HG03103 (cell line): ENCODE measurements around the gene TECTB.

ENCODE experiments used
- ATAC-seq: cut with Tn5 transposase; IDR thresholded peaks from one replicate; pipeline ENCODE4 v1.9.1; 2021; ENCODE audit warnings: low read depth; ENCODE audit not compliant: unreplicated experiment

Gene TECTB

GRCh38 chr10:112271982-112272381, 11.2 kb upstream of the TECTB start:
- ATAC-seq, result no peak

- no peak for ATAC-seq
These were observed 8.4 kb upstream of the TECTB start for GRCh38 chr10:112274831-112275230.

- ATAC-seq, result no peak
These were observed 7.5 kb upstream of the TECTB start for GRCh38 chr10:112275512-112276245.

GRCh38 chr10:112278871-112279270, 4.3 kb upstream of the TECTB start:
- no peak for ATAC-seq

- no peak for ATAC-seq
These were observed 3.8 kb upstream of the TECTB start for GRCh38 chr10:112279433-112279832.

GRCh38 chr10:112280205-112280921, 2.8 kb upstream of the TECTB start:
- no peak for ATAC-seq

- no peak for ATAC-seq
These were observed 1.1 kb upstream of the TECTB start for GRCh38 chr10:112282086-112282485.

- no peak for ATAC-seq
These were observed 3.9 kb downstream of the TECTB start for GRCh38 chr10:112286837-112287818.

GRCh38 chr10:112287844-112288243, 4.6 kb downstream of the TECTB start:
- no peak for ATAC-seq

- no peak for ATAC-seq
These were observed 5.3 kb downstream of the TECTB start for GRCh38 chr10:112288486-112288885.

GRCh38 chr10:112289373-112290053, 6.3 kb downstream of the TECTB start:
- no peak for ATAC-seq

- ATAC-seq, result no peak
These were observed 6.8 kb downstream of the TECTB start for GRCh38 chr10:112290054-112290373.

- ATAC-seq, result no peak
These were observed 11.0 kb downstream of the TECTB start for GRCh38 chr10:112294169-112294568.

- ATAC-seq, result no peak
These were observed 12.9 kb downstream of the TECTB start for GRCh38 chr10:112295853-112296830.

- no peak for ATAC-seq
These were observed 13.7 kb downstream of the TECTB start for GRCh38 chr10:112296908-112297331.

- ATAC-seq, result no peak
These were observed 15.4 kb downstream of the TECTB start for GRCh38 chr10:112298581-112298980.

- no peak for ATAC-seq
These were observed 16.3 kb downstream of the TECTB start for GRCh38 chr10:112299456-112299855.

- ATAC-seq, result no peak
These were observed 19.1 kb downstream of the TECTB start for GRCh38 chr10:112302335-112302734.

- ATAC-seq, result no peak
These were observed 20.3 kb downstream of the TECTB start for GRCh38 chr10:112303528-112303927.
